Measurements from ENCODE around the gene TMEM248.
"Not testable (repeated sequence)": the region's sequence is repeated elsewhere in the genome, so short reads cannot be mapped to it uniquely, and the experiment has no call there.

TMEM248 gene

GRCh38 chr7:67000601-67001258, 79.7 kb downstream of the TMEM248 start:
- DNase-seq (ENCODE audit: low read depth), result not testable (repeated sequence)

GRCh38 chr7:67004145-67004544, 83.1 kb downstream of the TMEM248 start:
- DNase-seq (ENCODE audit: low read depth), result not testable (repeated sequence)

DNA sequence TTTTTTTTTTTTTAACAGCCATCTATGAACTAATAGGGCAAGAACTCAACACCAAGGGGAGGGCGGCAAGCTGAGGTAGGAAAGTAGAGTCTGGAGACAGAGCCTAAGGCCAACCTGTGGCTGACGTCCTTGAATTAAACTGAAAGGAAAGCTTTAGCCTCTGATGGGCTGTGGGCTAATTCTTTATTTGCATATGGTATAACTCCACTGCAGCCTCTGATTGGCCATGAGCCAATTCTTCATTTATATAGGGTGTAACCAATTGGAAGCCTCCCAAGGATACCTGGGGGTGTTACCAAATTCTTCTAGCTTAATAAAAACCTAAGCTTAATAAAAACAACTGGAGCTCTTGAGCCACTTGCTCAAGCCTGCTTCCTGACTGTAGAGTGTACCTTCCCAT, 85.9 kb downstream of the TMEM248 start:
- no peak for DNase-seq (ENCODE audit: low read depth)

Data from stimulated activated CD8-positive, alpha-beta memory T cell treated with anti-CD3 and anti-CD28 coated beads, Interleukin-15, amount 100 ng/mL, for 24 hours (primary cell).